M059J (cell line): ENCODE results near the gene PCDHAC2. TPM values are rescaled to one million over a fixed set of nuclear protein-coding genes. Genes with fewer than 3 reads are reported as not detected.

Experiments
- DNase-seq: peaks from one replicate; pipeline ENCODE4 v3.0.0-alpha.2; 2012; ENCODE audit warnings: low read depth
- total RNA-seq: library from RNA; depleted of rRNA; stranded (reverse); fragments of >200 nt; shearing (Covaris generic); gene quantifications from 2 replicates; pipeline ENCODE4 v1.2.3, GENCODE V29; 2014; rRNA removed

The PCDHAC2 gene, protein sequence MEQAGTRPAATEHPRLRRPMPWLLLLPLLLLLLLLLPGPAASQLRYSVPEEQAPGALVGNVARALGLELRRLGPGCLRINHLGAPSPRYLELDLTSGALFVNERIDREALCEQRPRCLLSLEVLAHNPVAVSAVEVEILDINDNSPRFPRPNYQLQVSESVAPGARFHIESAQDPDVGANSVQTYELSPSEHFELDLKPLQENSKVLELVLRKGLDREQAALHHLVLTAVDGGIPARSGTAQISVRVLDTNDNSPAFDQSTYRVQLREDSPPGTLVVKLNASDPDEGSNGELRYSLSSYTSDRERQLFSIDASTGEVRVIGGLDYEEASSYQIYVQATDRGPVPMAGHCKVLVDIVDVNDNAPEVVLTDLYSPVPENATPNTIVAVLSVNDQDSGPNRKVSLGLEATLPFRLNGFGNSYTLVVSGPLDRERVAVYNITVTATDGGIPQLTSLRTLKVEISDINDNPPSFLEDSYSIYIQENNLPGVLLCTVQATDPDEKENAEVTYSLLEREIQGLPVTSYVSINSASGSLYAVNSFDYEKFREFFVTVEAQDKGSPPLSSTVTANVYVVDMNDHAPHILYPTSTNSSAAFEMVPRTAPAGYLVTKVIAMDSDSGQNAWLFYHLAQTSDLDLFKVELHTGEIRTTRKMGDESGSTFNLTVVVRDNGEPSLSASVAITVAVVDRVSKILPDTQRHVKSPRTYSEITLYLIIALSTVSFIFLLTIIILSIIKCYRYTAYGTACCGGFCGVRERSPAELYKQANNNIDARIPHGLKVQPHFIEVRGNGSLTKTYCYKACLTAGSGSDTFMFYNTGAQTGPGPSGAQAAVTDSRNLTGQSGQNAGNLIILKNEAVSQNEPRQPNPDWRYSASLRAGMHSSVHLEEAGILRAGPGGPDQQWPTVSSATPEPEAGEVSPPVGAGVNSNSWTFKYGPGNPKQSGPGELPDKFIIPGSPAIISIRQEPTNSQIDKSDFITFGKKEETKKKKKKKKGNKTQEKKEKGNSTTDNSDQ
- total RNA-seq, result 0.17 TPM in 1 of 2 replicates, not detected in the other

DNA sequence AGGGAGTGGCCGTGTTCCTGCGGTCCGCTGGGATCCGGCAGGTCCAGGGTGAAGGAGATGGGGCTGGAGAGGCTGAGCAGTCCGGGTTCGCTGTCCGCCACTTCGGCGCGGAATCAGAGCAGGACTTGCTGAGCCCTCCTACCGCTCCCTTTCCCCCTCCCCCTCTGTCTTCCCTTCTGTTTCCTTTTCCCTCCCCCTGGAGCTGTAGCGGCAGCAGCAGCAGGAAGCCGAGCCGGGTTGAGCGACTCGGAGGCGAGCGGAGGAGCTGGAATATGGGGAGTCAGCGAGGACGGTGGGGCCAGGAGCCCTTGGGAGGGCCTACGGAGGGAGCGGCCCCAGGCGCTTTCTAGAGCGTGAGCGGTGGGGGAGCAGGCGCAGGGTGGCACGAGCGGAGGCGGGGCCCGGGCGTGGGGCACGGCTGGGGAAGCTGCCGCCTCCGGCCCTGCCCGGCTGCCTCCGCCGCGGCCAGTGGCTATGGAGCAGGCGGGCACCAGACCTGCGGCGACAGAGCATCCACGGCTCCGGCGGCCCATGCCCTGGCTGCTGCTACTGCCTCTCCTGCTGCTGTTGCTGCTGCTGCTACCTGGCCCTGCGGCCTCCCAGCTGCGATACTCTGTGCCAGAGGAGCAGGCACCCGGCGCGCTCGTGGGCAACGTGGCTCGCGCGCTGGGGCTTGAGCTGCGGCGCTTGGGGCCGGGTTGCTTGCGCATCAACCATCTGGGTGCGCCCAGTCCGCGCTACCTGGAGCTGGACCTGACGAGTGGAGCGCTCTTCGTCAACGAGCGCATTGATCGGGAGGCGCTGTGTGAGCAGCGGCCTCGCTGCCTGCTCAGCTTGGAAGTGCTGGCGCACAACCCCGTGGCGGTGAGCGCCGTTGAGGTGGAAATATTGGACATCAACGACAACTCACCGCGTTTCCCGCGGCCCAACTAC lies at the start of gene PCDHAC2:
Gene PCDHAC2 (plus strand): TSS at position 184 of the 933 bp plus-strand sequence. CDS start 291 bp downstream, at position 475.
- DNase-seq, result peak; percentile 40

DNA sequence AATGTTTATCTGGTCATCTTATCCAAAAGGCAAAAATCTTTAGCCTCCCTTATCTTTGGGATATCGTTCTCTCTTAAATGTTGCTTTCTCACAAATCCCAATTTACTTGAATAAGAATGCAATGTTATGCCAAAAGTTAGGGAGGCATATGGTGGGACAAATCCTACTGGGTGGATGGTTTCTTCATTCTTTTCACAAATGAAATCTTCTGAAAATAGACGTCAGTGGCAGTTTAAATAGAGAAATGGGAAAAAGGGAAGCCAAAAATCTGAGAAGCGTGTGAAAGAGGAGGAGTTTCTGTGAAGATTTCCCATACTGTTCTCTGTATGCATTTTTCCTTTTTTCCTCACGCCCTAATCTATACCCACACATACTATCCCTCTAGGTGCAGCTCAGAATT lies 42.7 kb upstream of the PCDHAC2 start:
- DNase-seq, result no peak

- DNase-seq, result no peak
Measured at GRCh38 chr5:140925806-140926442, 40.4 kb upstream of the PCDHAC2 start, which contains the start of gene PCDHAC1. Gene PCDHAC1, plus strand, starts transcription at chr5:140926299. Its CDS starts 594 bp downstream, at chr5:140926893.

- DNase-seq, result peak; percentile 61
Measured at GRCh38 chr5:140926443-140927227, 39.6 kb upstream of the PCDHAC2 start.

DNA sequence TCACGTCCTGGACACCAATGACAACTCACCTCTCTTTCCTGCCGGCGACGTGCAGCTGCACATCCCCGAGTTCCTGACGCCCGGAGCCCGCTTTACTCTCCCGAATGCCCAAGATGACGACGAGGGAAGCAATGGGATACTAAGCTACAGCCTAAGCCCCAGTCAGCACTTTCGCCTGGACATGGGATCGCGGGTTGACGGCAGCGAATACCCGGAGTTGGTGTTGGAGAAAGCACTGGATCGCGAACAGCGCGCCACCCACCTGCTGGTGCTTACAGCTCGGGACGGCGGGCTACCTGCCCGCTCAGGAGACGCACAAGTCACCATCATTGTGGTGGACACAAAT lies 39.1 kb upstream of the PCDHAC2 start:
- DNase-seq, result no peak

GRCh38 chr5:140934964-140935606 lies 31.2 kb upstream of the PCDHAC2 start:
- DNase-seq, result no peak

DNA sequence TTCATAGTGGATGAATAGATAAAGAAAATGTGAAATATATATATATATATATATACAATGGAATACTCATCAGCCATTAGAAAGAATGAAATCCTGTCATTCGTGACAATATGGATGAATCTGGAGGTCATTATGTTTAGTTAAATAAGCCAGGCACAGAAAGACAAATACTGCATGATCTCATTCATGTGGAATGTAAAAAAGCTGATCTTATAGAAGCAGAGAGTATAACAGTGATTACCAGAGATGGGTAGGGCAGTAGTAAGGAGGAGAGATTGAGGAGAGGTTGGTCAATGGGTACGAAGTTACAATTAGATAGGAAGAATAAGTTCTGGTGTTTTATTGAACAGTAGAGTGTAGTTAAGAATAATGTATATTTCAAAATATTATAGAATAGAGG lies 19.7 kb upstream of the PCDHAC2 start:
- DNase-seq, result no peak

DNA sequence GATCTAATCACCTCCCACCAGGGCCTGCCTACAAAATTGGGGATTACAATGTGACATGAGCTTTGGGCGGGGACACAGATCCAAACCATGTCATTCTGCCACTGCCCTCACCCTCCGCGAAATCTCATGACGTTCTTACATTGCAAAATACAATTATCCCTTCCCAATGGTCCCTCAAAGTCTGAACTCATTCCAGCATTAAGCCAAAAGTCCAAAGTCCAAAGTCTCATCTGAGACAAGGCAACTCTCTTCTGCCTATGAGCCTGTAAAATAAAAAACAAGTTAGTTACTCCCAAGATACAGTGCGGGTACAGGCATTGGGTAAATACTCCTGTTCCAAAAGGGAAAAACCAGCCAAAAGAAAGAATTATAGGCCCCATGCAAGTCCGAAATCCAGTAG lies 14.6 kb upstream of the PCDHAC2 start:
- no peak for DNase-seq

GRCh38 chr5:140953234-140953633 lies 13.0 kb upstream of the PCDHAC2 start:
- no peak for DNase-seq

DNA sequence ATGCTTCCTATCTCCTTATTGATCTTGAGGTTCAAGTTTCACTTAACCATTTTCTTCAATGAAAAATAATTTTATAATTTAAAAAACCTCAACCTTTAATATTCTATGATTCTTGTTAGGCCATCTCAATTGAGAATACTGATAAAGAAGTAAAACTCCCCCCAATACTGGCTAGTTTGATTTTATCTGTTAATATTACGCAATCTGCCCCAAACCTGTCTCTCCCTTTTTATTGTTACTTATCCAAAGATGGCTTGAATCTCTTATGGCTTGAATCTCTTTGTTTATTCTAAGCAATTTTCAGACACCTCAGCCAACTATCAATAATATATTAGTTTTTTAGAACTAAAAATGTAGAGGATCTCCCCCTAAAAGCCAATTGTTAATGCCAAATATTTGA lies 4.1 kb upstream of the PCDHAC2 start:
- no peak for DNase-seq

DNA sequence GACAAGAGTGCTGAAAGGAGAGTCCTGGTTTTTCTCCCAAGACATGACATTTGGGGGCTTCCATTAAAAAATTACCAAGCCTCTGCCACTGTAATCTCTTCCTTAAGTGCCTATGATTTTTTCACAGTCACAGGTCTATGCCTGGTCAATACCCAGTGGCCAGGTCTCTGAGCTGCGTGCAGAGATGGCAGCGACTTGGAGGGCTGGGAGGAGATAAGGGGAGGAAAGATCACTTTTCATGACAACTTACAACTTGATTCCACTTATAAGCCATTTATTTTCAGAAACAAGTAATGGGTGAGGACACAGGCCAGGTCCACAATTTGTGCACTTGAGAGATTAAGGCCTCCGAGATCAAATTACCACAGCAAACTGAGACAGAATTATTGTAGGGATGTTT lies 1.9 kb upstream of the PCDHAC2 start:
- no peak for DNase-seq

- no peak for DNase-seq
Measured at GRCh38 chr5:140965905-140966292, 377 bp upstream of the PCDHAC2 start.

DNA sequence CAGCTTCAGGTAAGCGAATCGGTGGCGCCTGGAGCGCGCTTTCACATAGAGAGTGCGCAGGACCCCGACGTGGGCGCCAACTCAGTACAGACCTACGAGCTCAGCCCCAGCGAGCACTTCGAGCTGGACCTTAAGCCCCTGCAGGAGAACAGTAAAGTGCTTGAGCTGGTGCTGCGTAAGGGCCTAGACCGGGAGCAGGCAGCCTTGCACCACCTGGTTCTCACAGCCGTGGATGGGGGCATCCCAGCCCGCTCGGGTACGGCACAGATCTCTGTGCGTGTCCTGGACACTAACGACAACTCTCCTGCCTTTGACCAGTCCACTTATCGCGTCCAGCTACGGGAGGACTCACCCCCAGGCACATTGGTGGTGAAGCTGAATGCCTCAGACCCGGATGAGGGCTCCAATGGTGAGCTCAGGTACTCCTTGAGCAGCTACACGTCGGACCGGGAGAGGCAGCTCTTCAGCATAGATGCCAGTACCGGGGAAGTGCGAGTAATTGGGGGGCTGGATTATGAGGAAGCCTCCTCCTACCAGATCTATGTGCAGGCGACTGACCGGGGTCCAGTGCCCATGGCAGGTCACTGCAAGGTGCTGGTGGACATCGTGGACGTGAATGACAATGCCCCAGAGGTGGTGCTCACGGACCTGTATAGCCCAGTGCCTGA lies 1.1 kb downstream of the PCDHAC2 start:
- no peak for DNase-seq

DNA sequence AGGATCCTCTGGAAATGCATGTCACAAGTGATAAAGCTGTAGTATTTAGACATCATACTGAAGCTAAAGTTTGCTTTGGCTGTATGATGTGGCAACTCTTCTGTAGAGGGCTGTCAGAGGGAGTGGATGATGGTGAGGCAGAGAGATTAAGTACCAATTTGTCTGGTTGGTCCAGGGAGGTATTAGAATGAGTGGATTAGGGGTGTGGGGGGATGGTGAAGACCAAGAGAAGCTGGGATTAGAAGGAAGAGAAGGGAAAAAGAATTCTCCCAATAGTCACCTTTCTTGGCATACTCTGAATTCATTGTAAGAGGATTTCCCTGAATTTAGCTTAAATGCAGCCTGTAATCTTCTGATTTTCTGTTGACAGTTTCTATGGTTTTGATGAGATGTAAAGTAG lies 3.6 kb downstream of the PCDHAC2 start:
- DNase-seq, result no peak

DNA sequence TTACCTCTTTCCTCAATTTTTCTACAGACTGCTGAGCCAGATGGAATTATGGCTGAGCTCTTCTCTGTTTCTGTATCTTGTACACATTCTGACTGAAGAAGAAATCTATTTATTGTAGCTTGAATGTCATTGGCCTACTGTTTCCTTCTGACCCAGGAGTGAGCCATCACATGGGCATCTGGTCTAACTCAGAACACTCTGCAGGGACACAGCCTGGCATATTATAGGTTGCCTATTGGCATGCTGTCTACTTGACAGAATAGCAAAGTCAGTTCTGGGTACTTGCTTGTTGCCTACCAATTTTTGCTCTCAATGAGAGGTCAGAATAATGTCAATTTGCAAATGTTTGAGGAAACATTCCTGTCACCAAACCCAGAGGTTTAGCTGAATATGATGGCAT lies 7.3 kb downstream of the PCDHAC2 start:
- no peak for DNase-seq

DNA sequence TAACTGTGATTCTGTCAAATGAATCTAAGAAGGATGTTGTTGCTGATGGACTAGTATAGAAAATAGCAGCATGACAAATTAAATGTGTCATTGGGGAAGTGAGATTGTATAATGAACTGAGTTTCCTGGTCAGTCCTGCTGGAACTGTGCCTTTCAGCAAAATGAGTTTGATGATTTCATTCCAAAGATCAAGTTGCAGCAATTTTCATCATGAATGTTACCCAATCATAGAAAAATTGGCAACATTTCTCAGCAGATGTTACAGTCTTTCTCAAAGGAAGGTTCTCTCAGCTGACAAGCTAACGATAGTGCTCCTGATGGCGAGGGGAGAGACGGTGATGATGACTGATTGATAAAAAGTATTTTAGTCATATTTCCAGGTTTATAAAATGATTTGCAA lies 10.7 kb downstream of the PCDHAC2 start:
- DNase-seq, result no peak

DNA sequence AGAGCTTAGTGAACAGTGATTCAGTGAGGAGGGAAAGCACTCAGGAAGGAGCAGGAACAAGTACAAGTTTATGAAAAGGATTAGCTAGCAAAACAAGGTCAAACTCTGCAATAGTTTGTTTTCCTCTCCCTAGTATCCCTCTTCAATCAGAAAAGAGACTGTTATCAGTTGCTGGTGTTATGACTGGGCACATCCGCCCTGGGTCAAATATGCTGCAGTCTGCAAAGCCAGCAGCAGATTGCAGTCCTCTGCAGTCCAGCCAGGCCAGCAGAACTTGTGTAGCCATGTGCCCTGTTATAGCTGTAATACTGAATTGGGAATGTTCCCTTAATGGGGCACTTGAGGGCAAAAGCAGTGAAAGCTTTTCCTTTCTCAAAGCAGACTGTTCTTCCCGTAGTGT lies 12.0 kb downstream of the PCDHAC2 start:
- DNase-seq, result no peak

DNA sequence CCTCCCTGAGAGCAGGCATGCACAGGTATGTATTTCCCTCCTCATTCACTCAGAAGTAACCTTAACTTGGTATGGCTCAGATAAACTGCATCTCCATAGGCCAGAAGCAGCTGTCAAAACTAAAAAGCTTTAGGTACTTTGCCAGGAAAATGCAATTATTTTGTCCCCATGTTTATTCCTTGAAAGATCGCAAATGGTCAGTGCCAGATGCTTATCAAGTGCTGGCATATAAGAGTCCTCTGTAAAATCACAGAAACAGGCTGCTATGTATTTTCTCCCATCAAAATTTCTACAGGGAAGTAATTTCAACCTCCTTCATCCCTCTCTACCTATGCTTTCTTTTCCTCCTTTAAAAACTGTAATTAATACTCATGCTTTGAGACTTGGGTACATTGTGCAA lies 12.7 kb downstream of the PCDHAC2 start:
- DNase-seq, result no peak

DNA sequence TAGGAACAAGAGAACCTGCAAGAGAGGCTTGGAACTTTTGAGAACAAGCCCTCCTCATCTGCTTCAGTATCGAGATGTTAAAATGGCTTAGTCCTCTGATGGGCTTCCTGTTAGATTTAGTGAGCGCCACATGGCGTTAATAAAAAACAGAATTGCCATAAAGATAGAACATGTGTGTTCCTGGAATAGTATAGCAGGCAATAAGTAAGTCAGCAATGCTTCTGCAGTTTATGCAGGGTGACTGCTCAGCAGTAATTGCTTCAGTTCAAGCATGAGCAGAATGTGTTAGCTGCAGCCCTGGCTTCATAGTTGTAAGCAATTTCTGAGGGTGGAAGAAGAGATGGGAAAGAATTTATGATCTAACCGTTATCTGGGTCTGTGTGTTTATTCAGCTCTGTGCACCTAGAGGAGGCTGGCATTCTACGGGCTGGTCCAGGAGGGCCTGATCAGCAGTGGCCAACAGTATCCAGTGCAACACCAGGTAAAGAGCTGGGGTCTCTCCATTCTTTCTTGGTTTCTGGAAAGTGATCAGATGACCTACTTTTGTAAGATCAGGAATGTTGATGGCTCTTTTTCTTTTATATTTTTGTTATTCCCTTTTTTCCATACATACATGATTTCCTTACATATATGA lies 15.9 kb downstream of the PCDHAC2 start:
- DNase-seq, result no peak
